ENCODE data around the gene B3GALT6.

The B3GALT6 gene

DNA sequence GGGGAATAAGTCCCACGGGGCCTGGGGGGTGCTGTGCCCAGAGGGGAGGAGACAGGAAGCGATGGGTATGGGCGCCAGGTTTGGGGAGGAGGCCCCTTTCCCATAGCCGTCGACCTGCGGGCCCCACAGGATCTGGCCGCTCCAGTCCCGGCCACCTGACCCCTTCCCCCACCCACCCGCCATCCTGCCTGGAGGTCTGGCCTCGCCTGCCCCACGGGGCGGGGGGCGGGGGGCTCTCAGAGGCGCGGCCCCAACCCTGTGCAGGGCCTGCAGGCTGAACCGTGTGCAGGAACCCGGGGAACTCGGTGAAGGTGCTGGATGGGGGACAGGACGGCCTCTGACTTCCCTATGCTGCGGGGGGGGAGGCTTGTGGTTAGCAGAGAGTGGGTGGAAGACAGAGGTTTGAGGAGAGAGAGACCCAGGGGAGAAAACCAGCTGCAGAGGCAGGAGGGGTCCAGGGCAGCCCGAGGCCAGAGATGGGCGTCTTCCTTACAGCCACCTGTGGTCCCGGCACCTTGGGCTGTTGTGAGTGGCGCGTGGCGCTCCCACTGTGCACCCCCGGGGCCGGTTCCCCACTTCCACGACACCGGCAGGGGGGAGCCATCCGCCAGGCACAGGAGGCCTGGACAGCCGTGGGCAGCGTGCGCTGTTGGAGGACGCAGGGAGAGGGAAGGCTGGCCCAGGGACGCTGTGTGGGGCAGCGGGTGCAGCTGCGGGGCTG lies 23.2 kb upstream of the B3GALT6 start:
- Mint-ChIP-seq H3K27me3 (no peaks in the 10 kb centered on the region), H3K36me3 (peaks cover 2% of the 10 kb centered on the region), H3K4me1 (peaks cover 20% of the 10 kb centered on the region), H3K27ac (no peak overlapping the region), H3K9me3 (no peaks in the 10 kb centered on the region), H3K4me3 (peak overlapping the region; percentile 86)

DNA sequence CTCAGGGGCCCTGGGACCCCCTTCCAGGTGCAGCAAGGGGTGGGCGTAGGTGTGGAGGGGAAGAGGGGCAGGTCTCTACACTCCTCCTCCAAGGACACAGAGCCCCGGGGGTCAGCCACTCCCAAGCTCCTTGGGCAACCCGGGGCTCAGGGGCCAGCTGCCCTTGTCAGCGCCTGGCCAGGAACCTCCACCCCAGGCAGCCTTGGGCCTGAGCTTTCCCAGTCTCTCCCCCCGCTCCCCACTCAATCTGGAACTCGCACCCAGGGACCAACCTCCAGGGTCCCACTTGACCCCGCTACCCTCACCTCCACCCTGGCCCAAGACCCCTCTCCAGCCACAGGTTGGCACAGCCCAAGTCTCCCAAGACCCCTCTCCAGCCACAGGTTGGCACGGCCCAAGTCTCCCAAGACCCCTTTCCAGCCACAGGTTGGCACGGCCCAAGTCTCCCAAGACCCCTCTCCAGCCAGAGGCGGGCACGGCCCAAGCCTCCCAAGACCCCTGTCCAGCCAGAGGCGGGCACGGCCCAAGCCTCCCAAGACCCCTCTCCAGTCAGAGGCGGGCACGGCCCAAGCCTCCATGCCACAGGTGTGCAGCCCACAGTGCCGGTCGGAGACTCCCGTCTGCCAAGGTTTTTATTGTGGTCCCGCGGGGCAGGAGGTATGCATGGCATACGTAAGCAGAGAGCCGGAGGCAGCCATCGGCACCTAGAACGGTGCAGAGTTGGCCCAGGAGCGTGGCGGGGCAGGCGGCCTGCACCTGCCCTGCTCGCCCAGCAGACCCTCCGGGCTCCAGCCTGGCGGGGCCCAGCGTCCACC lies 21.1 kb upstream of the B3GALT6 start:
- Mint-ChIP-seq H3K27me3 (no peaks in the 10 kb centered on the region), H3K9me3 (no peaks in the 10 kb centered on the region), H3K4me3 (peak overlapping the region; percentile 33), H3K27ac (peak overlapping the region; percentile 62), H3K36me3 (peaks cover 2% of the 10 kb centered on the region), H3K4me1 (peaks cover 33% of the 10 kb centered on the region)

DNA sequence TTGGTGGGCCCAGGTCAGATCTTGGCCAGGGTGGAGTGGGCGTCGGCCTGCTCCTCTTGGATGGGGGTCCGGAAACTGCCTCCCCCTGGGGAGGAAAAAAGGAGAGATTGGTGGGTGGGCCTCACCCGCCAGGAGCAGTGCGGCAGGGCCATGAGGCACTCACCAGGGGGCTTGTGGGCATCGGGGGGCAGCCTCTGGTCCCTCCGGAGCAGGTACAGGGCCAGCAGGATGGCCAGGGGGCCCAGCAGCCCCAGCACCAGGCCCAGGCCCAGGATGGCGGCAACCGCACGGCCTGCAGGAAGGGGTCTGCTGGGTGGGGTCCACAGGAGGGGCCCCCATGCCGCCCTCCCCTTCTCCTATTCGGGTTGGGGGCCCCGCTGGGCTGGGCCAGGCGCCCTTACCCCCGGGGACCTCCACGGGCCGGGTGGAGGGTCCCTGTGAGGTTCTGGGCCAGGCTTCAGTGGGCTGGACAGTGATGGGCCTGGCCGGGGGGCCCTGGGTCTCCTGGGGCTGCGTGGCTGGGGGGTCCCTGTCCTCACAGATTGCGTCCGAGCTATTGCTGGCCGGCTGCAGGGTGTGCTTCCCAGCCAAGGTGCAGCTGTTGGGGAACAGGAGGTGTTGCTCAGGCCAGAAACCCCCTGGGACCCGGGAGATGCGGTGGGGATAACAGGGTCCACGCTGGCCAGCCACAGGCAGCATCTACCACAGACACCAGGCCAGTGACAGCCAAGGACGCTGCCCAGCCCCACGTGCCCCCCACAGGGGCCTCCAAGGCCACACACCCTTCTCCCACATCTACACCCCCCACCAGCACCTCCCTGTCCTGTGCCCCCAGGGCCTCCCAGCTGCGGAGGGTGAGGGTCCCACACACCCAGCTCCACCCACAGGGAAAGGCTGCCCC lies 20.2 kb upstream of the B3GALT6 start:
- peaks cover 4% of the 10 kb centered on the region for H3K36me3 Mint-ChIP-seq
- H3K4me1 Mint-ChIP-seq, result peaks cover 38% of the 10 kb centered on the region
- no peaks in the 10 kb centered on the region for H3K9me3 Mint-ChIP-seq
- peak overlapping the region; percentile 52 for H3K4me3 Mint-ChIP-seq
- no peaks in the 10 kb centered on the region for H3K27me3 Mint-ChIP-seq
- H3K27ac Mint-ChIP-seq, result peak overlapping the region; percentile 8

DNA sequence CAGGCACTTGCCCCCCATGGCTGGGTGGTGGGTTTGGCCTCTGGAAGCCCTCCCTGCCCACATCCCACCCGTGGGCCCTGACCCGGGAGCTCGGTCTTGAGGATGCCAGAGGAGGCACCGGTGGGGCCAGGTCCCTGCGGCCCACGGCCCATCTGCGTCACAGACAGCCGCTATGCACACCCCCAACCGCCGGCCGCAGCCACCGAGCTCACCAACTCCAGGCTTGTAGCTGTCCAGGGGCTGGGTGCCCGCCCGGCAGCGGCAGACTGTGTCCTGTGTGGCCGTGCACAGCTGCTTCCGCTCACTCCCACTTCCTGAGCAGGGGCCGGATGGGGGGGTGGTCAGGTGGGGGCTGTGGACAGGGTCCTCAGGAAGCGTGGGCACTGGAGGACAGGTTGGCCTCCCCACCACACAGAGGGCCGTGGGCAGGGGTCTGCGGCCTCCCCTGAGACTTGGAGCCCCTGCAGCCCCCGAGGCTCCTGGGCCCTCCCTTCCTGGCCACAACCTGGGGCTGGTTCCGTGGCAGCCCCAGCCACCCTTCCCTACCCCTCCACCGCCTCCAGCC lies 19.2 kb upstream of the B3GALT6 start:
- H3K4me1 Mint-ChIP-seq, result peaks cover 38% of the 10 kb centered on the region
- H3K27me3 Mint-ChIP-seq, result no peaks in the 10 kb centered on the region
- H3K27ac Mint-ChIP-seq, result no peak overlapping the region
- H3K9me3 Mint-ChIP-seq, result no peaks in the 10 kb centered on the region
- peak overlapping the region; percentile 67 for H3K4me3 Mint-ChIP-seq
- H3K36me3 Mint-ChIP-seq, result peaks cover 6% of the 10 kb centered on the region

DNA sequence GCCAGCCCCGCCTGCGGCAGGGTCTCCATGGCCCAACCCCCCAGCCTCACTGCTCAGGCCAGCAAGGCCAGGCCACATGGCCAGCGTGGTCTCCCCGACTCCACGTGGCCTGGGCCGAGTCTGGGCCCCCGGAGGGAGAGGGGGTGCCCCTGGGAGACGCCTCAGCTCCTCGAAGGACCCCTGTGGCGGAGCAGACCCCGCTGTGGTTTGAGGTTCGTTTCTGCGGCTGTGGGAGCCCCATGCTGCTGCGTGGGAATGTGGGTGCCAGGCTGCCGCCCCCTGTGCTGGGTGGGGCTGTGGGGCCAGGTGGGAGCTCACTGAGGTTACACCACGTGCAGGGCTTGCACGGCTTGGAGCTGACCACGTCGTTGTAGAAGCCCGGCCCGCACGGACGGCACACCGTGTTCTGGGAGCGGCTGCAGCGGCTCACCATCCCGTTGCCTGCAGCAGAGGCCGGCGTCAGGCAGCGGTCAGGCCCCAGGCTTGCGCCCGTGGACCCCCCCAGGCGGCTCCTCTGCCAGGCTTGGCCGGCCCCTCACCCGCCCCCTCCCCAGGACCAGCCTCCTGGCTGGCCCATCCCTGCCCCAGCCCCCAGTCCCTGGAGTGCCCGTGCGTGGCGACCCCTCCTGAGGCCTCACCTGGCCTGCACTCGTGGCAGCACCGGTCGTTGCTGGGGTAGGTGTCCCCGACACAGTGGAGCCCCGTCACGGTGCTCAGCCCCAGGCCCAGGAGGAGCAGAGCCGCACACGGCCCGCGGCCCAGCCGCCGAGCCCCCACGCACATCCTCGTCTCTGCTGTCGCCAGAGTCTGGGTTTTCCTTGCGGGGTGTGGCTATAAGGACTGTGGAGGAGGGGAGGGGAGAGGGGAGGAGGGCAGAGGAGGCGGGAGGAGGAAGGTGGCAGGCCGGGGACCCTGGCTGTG lies 18.4 kb upstream of the B3GALT6 start, which contains the start of gene TNFRSF4:
Gene TNFRSF4, minus strand, starts transcription at position 809 of the 921 bp plus-strand sequence. Its CDS starts 26 bp downstream, at position 783.
- peaks cover 30% of the 10 kb centered on the region for H3K4me1 Mint-ChIP-seq
- H3K27ac Mint-ChIP-seq, result peak within 1 kb of the TSS; percentile 68
- H3K36me3 Mint-ChIP-seq, result peaks cover 8% of the 10 kb centered on the region
- H3K4me3 Mint-ChIP-seq, result peak within 1 kb of the TSS; percentile 73
- H3K9me3 Mint-ChIP-seq, result no peaks in the 10 kb centered on the region
- H3K27me3 Mint-ChIP-seq, result no peaks in the 10 kb centered on the region

DNA sequence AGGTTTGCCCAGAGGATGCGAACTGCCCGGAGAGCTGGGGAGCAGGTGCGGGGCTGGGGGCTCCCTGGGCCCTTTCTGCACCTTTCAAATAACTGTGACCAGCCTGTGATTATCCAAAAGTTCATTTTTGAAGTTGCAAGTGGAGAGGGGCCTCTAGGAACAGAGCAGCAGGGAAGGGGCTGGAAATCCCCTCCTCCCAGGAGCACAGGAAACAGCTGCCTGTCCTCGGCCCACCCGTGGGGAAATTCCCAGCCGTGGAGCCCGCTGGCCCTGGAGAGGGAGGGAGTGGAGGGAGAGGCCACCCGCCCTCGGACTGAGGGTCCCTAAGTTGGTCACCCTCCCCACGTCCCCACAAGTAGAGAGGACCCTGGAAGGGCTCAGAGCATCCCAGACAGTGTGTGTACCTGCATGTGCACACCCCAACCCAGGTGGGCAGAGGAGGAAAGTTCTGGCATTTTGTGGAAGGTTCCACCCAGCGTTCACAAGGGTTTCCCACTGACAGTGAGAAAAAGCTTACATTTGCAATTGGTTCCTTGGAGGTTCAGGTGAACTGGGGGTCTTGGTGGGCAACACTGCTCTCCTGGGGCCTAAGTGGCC lies 16.9 kb upstream of the B3GALT6 start:
- peaks cover 8% of the 10 kb centered on the region for H3K36me3 Mint-ChIP-seq

DNA sequence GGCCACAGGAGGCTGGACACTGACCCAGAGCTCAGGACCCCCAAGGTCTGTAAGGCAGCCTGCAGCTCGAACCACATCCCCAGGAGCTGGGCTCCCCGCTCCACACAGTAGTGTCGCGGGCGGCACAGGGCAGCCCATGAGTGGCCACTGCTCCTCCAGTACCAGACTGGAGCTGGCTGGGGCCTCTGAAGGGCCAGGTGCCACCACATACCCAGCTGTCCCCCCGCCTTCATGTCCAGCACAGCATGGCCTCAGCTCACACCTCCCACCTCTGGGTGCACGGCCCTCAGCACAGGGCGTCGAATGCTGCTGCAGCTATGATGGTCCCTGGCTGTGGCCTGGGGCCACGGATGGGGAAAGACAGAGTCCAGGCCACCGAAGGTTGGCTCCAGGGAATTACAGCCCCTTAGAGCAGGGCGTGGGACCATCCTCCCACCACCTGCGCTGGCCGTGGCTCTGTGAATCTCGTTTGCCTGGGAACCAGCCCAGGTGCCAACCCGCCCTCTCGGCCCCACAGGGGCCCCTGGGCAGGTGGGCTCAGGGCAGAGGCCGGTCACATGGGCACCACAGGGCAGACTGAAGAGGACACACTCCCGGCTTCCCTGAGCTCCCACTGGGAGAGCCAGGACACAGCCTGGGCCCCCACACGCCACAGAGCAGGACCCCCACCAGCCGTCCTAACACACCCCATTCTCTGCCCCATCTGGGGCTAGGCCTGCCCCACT lies 16.0 kb upstream of the B3GALT6 start:
- no peak overlapping the region for H3K4me3 Mint-ChIP-seq
- H3K4me1 Mint-ChIP-seq, result peaks cover 21% of the 10 kb centered on the region
- H3K9me3 Mint-ChIP-seq, result no peaks in the 10 kb centered on the region
- peaks cover 9% of the 10 kb centered on the region for H3K36me3 Mint-ChIP-seq
- H3K27ac Mint-ChIP-seq, result no peak overlapping the region
- no peaks in the 10 kb centered on the region for H3K27me3 Mint-ChIP-seq

More for the DNA sequence above, 16.9 kb upstream of the B3GALT6 start:
- Mint-ChIP-seq H3K27ac (no peak overlapping the region), H3K27me3 (no peaks in the 10 kb centered on the region), H3K4me3 (peak overlapping the region; percentile 73), H3K9me3 (no peaks in the 10 kb centered on the region), H3K4me1 (peaks cover 22% of the 10 kb centered on the region)

DNA sequence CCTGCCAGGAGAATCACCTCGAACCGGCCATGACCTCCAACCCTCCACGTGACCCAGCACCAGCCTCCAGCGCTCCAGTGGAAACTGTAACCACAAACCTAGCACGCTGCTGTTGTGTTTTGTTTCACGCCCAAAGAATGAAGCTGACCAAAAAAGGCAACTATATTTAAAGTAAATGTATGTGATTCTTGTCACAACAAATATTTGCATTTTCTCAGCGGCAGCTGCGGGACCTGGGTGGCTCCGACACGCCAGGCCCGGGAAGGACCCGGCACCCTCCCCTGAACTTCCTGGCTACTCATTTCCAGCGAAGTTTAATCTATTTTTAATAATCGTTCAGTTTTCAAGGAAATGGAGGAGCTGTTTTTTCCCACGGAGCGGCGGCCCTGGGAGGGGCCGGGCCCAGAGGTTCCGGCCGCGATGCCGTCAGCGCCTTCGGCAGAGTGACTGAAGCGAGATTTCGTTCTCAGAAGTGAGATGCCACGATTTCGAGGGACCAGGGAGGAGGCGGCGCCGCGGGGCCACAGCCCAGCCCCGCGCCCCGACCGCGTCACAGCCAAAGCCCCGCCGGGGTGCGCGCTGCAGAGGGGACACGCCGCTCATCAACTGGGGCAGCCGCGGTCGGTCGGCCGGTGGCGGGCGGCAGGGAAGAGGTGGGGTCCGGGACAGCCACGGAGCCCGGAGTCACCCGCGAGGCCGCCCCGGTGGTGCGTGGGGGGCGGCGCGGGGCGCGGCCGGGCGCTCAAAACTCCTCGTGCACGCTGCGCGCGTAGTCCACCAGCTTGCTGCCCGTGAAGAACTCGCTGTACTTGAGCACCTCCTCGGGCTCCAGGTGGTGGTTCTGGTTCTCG lies 15.0 kb upstream of the B3GALT6 start:
- Mint-ChIP-seq H3K4me1 (peaks cover 23% of the 10 kb centered on the region), H3K36me3 (peaks cover 7% of the 10 kb centered on the region), H3K4me3 (no peak overlapping the region), H3K27me3 (no peaks in the 10 kb centered on the region), H3K9me3 (no peaks in the 10 kb centered on the region), H3K27ac (peak overlapping the region; percentile 77)

DNA sequence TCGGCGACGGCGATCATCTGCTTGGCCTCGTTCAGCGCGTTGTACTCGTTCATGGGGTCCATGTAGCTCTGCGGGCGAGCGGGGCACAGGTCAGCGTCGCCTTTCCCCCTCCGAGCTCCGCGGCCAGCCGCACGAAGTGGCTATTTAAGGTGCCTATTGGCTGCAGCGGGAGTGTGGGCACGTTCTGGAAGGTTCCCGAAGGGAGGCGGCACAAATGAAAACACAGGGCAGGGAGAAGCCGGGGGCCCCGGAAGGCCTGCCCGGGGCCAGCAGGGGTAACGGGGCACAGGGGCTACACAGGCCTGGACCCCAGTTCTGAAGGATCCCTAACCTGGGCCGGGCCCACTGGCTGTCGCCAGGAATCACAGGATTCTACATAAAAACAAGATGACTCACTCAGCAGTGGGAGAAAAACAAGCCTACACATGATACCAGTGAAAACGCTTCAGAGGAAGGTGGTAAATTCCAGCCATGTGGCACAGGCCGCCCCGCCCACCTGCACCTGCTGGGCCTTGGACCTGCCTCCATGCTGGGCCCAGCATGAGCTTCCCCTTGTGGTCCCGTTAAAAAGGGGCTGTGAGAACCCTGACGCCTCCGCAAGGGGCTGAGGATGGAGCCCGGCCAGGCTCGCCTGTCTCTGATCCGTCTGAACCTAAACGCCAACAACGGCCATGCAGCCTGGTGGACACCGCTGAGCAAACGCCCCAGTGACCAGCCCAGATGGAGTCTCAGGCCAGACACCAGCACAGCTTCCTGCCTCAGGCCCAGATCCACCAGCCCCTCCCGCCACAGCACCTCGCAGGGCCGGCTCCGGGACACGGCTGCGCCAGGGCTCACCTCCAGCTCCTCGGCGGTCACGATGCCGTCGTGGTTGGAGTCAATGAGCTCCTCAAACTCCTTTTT lies 14.2 kb upstream of the B3GALT6 start:
- no peak overlapping the region for H3K4me3 Mint-ChIP-seq
- H3K36me3 Mint-ChIP-seq, result peaks cover 8% of the 10 kb centered on the region
- no peaks in the 10 kb centered on the region for H3K9me3 Mint-ChIP-seq
- peaks cover 26% of the 10 kb centered on the region for H3K4me1 Mint-ChIP-seq
- H3K27ac Mint-ChIP-seq, result no peak overlapping the region
- no peaks in the 10 kb centered on the region for H3K27me3 Mint-ChIP-seq

DNA sequence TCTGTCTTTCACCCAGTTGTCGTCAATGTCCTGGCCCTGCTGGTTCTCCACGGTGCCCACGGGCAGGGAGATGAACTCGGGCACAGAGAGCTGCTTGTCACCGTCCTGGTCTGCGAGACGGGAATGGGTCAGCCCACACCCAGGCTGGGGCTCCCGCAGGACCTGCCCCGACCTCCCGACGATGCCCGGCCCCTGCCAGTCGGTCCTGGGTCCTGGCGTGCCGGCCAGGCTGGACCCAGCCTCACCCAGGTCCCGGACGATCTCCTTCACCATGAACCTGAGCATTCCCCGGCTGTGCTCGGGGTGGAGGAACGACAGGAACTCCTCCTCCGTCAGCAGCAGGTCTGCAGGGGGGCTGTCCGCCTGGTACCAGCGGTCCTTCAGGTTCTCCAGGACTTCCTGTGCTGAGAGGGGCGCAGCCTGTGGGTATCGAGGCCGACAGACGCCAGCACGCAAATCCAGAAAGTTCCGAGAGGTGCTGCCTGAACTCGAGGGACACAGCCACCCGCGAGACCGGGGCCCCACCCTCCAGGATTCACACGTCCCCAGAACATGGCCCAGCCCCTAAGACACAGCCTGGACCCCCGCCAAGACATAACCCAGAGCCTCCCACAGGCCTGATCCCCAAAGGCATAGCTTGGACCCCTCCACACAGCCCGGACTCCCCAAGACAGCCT lies 13.4 kb upstream of the B3GALT6 start:
- Mint-ChIP-seq H3K4me3 (no peak overlapping the region), H3K27ac (no peak overlapping the region), H3K36me3 (peaks cover 12% of the 10 kb centered on the region), H3K4me1 (peaks cover 30% of the 10 kb centered on the region), H3K9me3 (no peaks in the 10 kb centered on the region), H3K27me3 (no peaks in the 10 kb centered on the region)

DNA sequence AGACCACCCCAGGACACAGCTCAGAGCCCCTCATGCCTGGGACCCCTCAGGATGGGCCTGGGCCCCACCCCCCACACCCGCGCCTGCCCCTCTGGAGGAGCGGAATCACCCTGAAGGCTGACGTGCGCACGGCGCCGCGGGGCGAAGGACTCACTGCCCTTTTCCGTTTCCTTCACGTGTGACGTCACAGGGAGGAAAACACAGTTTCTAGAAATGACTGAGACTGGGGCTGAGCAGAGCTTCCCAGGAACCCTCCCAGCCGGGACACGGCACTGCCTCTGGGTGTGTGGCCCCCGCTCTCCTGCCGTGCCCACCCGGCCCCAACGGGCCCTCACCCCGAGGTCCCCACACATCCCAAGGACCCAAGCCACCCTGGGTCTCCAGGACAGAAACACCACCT lies 12.7 kb upstream of the B3GALT6 start:
- no peak overlapping the region for H3K27ac Mint-ChIP-seq
- peaks cover 28% of the 10 kb centered on the region for H3K4me1 Mint-ChIP-seq
- H3K27me3 Mint-ChIP-seq, result no peaks in the 10 kb centered on the region
- peaks cover 12% of the 10 kb centered on the region for H3K36me3 Mint-ChIP-seq
- no peak overlapping the region for H3K4me3 Mint-ChIP-seq
- H3K9me3 Mint-ChIP-seq, result no peaks in the 10 kb centered on the region

DNA sequence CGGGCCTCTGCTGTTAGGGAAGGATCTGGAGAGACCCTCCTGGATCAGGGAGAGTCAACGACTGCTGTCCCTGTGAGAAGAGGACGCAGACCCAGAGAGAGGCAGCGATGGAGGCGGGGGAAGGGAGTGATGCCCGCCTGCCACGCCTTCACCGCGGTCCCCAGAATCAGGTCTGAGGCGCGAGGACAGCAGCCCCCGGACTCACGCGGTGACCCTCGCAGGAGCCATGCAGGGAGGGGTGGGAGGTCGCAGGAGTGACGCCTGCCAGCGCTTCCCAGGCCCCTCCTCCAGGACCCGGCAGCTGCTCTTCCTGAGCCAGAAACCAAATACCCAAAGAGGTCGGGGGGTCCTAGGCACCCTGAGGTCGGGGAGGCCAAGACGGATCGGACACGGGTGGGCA lies 11.8 kb upstream of the B3GALT6 start:
- Mint-ChIP-seq H3K27ac (no peak overlapping the region), H3K27me3 (no peaks in the 10 kb centered on the region), H3K4me3 (no peak overlapping the region), H3K36me3 (peaks cover 13% of the 10 kb centered on the region), H3K9me3 (no peaks in the 10 kb centered on the region), H3K4me1 (peaks cover 21% of the 10 kb centered on the region)
